ENCODE data around the gene STX2. TPM values are rescaled to one million over a fixed set of nuclear protein-coding genes. Genes with fewer than 3 reads are reported as not detected.

The STX2 gene
- polyA plus RNA-seq, 2 of the 4 experiments (the other 2 are of a cell fraction), result 26.8 to 51.3 TPM

DNA sequence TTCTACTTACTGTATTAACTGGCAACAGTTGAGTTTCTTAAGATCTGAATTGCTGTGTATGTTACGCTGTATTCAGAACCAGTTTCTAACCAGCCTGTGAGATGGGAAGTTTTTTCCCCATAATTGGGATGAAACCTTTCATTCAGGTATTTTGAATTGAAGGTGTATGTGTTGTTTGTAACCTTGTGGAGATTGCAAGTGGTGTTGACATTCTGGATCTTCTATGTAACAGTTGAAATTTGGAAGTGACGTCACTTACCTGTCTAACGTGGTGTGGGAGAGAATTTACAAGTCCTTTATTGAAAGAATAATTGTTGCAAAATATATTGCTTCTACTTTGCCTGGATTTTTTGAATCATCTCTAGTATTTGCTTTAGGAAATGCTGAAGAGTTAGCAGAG lies 38.3 kb upstream of the STX2 start:
- H3K27ac ChIP-seq, result no peak overlapping the region
- FAIRE-seq (no peak), DNase-seq (ENCODE audit: low read depth in 1 of 2, low spot score in 1 of 2) (no peak), ATAC-seq (no peak)
- 85% methylated on average over 3 of the region's 3 CpGs for WGBS (ENCODE audit: missing lambda C conversion rate)
- no peaks in the 10 kb centered on the region for H3K9me3 ChIP-seq
- H3K4me1 ChIP-seq, result peaks cover 21% of the 10 kb centered on the region
- no peak overlapping the region for H3K4me2 ChIP-seq
- TF ChIP-seq TFCP2L1 (CRISPR knock-in tag; IDR thresholded peaks at IDR 0.05), result 0 out of 2 replicates have a peak, but pooled peaks have one; percentile 52
- 0 out of 2 replicates have a peak, but pooled peaks have one; percentile 76 for TF ChIP-seq TP53 (CRISPR knock-in tag; IDR thresholded peaks at IDR 0.05)
- TF ChIP-seq CHD2 (IDR thresholded peaks at IDR 0.05; ENCODE audit: low read length, partially characterized antibody), result no peak
- TF ChIP-seq HMGXB4 (CRISPR knock-in tag; IDR thresholded peaks at IDR 0.05; ENCODE audit: borderline replicate concordance), result peak; percentile 60; the same call in 1 of the 2 replicates
- peak; percentile 36; the same call in 1 of the 2 replicates for TF ChIP-seq HOXA7 (CRISPR knock-in tag; IDR thresholded peaks at IDR 0.05)
- POLR2A ChIA-PET, result interaction anchor here (0.7 kb wide), 1 partner anchor 924 kb away, joined by 5 read pairs; no protein-coding TSS in a partner anchor
- H3K4me3 ChIP-seq, result no peak overlapping the region
- CTCF ChIA-PET, result no interaction called here

DNA sequence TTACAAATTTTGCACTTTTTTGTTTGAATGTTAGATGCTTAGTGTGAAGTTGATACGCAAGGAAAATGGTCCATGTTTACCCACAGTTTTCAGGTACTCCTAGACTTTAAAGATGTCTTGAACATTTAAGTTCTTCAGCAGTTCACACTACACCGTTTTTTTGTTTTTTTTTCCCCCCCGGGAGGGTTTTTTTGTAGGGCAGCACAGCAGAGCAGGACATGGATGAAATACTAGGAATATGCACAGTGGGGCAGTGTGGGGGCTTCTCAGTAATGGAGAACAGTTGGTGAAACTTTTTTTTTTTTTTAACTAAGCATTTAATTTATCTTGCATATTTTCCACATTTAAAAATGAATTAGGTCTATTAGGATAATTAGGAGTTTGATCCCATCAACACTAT lies 37.7 kb upstream of the STX2 start:
- Histone ChIP-seq H3K4me3 (no peak overlapping the region), H3K27ac (no peak overlapping the region), H3K9me3 (no peaks in the 10 kb centered on the region), H3K4me1 (peaks cover 21% of the 10 kb centered on the region), H3K4me2 (no peak overlapping the region)
- 82% methylated on average over 3 of the region's 3 CpGs for WGBS (ENCODE audit: missing lambda C conversion rate)
- FAIRE-seq, result no peak
- no peak for DNase-seq (ENCODE audit: low read depth in 1 of 2, low spot score in 1 of 2)
- ChIA-PET POLR2A (interaction anchor here (0.7 kb wide), 1 partner anchor 925 kb away, joined by 5 read pairs; no protein-coding TSS in a partner anchor), CTCF (no interaction called here)
- TF ChIP-seq FOSB (CRISPR knock-in tag; IDR thresholded peaks at IDR 0.05) (no peak), MAZ (IDR thresholded peaks at IDR 0.05; ENCODE audit: borderline replicate concordance, low read depth, low read length) (no peak), POLR2AphosphoS2 (conservative IDR thresholded peaks at IDR 0.05; ENCODE audit: low read length) (no peak), ZNF302 (CRISPR knock-in tag; IDR thresholded peaks at IDR 0.05) (no peak), E2F6 (IDR thresholded peaks at IDR 0.05; ENCODE audit: borderline replicate concordance, low read depth) (no peak), HDAC2 (IDR thresholded peaks at IDR 0.05) (no peak), FOXS1 (CRISPR knock-in tag; IDR thresholded peaks at IDR 0.05) (no peak), CBX2 (IDR thresholded peaks at IDR 0.05; ENCODE audit: borderline replicate concordance, low read depth) (no peak), ZC3H11A (IDR thresholded peaks at IDR 0.05) (no peak), SREBF2 (IDR thresholded peaks at IDR 0.05) (no peak), REST (IDR thresholded peaks at IDR 0.05) (no peak), EHF (CRISPR knock-in tag; IDR thresholded peaks at IDR 0.05) (no peak)
- TF ChIP-seq, protein P1, sequence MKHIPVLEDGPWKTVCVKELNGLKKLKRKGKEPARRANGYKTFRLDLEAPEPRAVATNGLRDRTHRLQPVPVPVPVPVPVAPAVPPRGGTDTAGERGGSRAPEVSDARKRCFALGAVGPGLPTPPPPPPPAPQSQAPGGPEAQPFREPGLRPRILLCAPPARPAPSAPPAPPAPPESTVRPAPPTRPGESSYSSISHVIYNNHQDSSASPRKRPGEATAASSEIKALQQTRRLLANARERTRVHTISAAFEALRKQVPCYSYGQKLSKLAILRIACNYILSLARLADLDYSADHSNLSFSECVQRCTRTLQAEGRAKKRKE (CRISPR knock-in tag; IDR thresholded peaks at IDR 0.05; ENCODE audit: low read depth), result no peak
- ATAC-seq, result no peak

Measured in A549 (cell line).